Karpas-422 (cell line): ENCODE measurements around the gene R3HDM2. TPM values are rescaled to one million over a fixed set of nuclear protein-coding genes. Genes with fewer than 3 reads are reported as not detected.

Experiments
- DNase-seq: peaks from one replicate; pipeline ENCODE4 v3.0.0-alpha.2; 2015
- H2AFZ ChIP-seq: fragments of 200-600 bp; sonication (generic); 2 replicates; pipeline ENCODE4 v1.6.1; 2014; ENCODE audit warnings: antibody characterized with exemption, low read length, mixed read lengths
- H3K27ac ChIP-seq: fragments of 200-600 bp; sonication (generic); 2 replicates; pipeline ENCODE4 v1.5.1; 2014; ENCODE audit warnings: mild to moderate bottlenecking, low read length, moderate library complexity
- H3K27me3 ChIP-seq: fragments of 200-600 bp; sonication (generic); 2 replicates; pipeline ENCODE4 v1.6.1; 2014; ENCODE audit warnings: low read length, mixed read lengths
- H3K36me3 ChIP-seq: fragments of 200-600 bp; sonication (generic); 2 replicates; pipeline ENCODE4 v1.6.1; 2014; ENCODE audit warnings: low read length, mixed read lengths; ENCODE audit not compliant: insufficient read depth
- H3K4me1 ChIP-seq: fragments of 200-600 bp; sonication (generic); 2 replicates; pipeline ENCODE4 v1.6.1; 2014; ENCODE audit warnings: mild to moderate bottlenecking, low read length, mixed read lengths
- H3K4me2 ChIP-seq: fragments of 200-600 bp; sonication (generic); 2 replicates; pipeline ENCODE4 v1.6.1; 2014; ENCODE audit warnings: low read length, low read depth, mild to moderate bottlenecking; ENCODE audit not compliant: poor library complexity, severe bottlenecking
- H3K4me3 ChIP-seq: fragments of 200-600 bp; sonication (generic); 2 replicates; pipeline ENCODE4 v1.5.1; 2014; ENCODE audit warnings: mild to moderate bottlenecking, antibody characterized with exemption, low read length, mixed read lengths
- H3K79me2 ChIP-seq: fragments of 200-600 bp; sonication (generic); 2 replicates; pipeline ENCODE4 v1.6.1; 2014; ENCODE audit warnings: mild to moderate bottlenecking, low read length, mixed read lengths
- H3K9ac ChIP-seq: fragments of 200-600 bp; sonication (generic); 2 replicates; pipeline ENCODE4 v1.6.0; 2014; ENCODE audit warnings: low read length
- H3K9me2 ChIP-seq: fragments of 200-600 bp; sonication (generic), shearing (Covaris generic); replicated peaks from 2 replicates; pipeline ENCODE4 v1.6.0; 2014; ENCODE audit warnings: mild to moderate bottlenecking, low read length, moderate library complexity; ENCODE audit not compliant: insufficient read depth
- H3K9me3 ChIP-seq: fragments of 300-700, 200-600 bp; sonication (generic); 2 replicates; pipeline ENCODE4 v1.6.1; 2014; ENCODE audit warnings: low read length, mixed read lengths
- H4K20me1 ChIP-seq: fragments of 200-600 bp; sonication (generic); 2 replicates; pipeline ENCODE4 v1.6.1; 2014; ENCODE audit warnings: mild to moderate bottlenecking, antibody characterized with exemption, low read length, low read depth; ENCODE audit not compliant: insufficient read depth
- total RNA-seq: library from RNA; depleted of rRNA; stranded (reverse); fragments of >200 nt; shearing (Covaris generic); gene quantifications from 2 replicates; pipeline ENCODE4 v1.2.3, GENCODE V29; 2014; ENCODE audit warnings: low replicate concordance

Gene R3HDM2
- total RNA-seq, 1 experiment from 2014 or later: 39.0 TPM

DNA sequence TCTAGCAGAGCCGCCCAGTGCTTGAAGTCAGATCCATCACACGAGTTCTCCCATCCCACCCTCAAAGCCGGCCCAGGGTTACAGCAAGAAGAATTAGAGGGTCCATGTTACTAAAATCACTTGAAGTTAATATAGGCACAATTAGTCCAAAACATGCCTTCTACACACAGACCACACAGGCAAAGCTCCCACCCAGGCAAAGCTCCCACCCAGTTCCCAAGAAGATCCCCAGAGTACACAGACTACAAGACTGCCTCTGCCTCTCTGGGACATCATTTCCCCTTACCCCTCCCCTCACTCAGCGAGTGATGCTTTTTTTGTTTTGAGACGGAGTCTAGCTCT, 32.0 kb upstream of the R3HDM2 start:
- no peak for DNase-seq
- H3K27ac ChIP-seq: no peak overlapping the region
- H3K4me2 ChIP-seq: no peak overlapping the region
- H3K9me2 ChIP-seq: no peaks in the 10 kb centered on the region
- no peaks in the 10 kb centered on the region for H3K9me3 ChIP-seq
- H3K27me3 ChIP-seq: no peaks in the 10 kb centered on the region
- peaks cover 38% of the 10 kb centered on the region for H3K4me1 ChIP-seq
- no peak overlapping the region for H2AFZ ChIP-seq
- no peaks in the 10 kb centered on the region for H4K20me1 ChIP-seq
- H3K9ac ChIP-seq: no peak overlapping the region
- no peaks in the 10 kb centered on the region for H3K36me3 ChIP-seq
- no peak overlapping the region for H3K4me3 ChIP-seq
- H3K79me2 ChIP-seq: no peaks in the 10 kb centered on the region

DNA sequence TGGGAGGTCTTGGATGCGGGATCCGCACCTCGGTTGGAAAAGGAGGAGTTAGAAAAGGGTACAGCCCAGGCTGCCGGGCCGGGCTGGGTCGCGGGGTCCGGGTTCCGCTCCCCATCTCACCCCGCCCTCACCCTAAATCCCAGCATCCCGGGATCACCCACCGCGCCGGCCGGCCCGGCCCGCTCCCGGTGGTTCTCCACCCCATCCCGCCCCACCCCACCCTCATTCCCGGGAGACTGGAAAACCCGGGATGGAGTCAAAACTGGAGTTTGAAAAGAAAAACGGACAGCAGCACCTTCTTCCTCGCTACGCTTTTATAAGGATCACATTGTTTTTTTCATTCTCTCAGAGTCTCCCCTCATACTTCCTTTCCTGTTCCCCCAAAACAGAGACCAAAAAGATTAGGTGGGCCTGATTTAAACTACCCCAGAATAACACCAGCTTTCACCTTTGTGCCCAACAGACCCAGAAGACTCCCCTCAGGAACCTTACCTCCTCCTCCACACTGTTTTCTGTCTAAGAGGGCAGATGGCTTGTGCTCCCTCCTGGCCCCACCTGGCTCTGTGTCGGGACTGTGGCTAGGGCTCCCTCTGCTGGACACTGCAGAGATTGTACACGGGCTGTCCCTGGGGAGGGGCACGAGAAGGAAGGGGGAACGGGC, 31.5 kb upstream of the R3HDM2 start:
- peak; percentile 97 for DNase-seq
- Histone ChIP-seq H3K4me3 (peak overlapping the region; percentile 74), H2AFZ (peak overlapping the region; percentile 85; the same call in 1 of the 2 replicates), H3K9ac (peak overlapping the region; percentile 83), H3K4me1 (peaks cover 39% of the 10 kb centered on the region), H3K27ac (no peak overlapping the region), H3K9me2 (no peaks in the 10 kb centered on the region), H4K20me1 (no peaks in the 10 kb centered on the region), H3K4me2 (peak overlapping the region; percentile 98), H3K9me3 (no peaks in the 10 kb centered on the region), H3K36me3 (no peaks in the 10 kb centered on the region), H3K79me2 (no peaks in the 10 kb centered on the region), H3K27me3 (no peaks in the 10 kb centered on the region)

GRCh38 chr12:57461917-57462250, 31.0 kb upstream of the R3HDM2 start:
- peak overlapping the region; percentile 83 for H3K9ac ChIP-seq
- no peaks in the 10 kb centered on the region for H3K36me3 ChIP-seq
- H3K9me3 ChIP-seq: no peaks in the 10 kb centered on the region
- no peaks in the 10 kb centered on the region for H3K9me2 ChIP-seq
- peak; percentile 64 for DNase-seq
- H3K4me3 ChIP-seq: peak overlapping the region; percentile 74
- peaks cover 35% of the 10 kb centered on the region for H3K4me1 ChIP-seq
- peak overlapping the region; percentile 85; the same call in 1 of the 2 replicates for H2AFZ ChIP-seq
- H3K27me3 ChIP-seq: no peaks in the 10 kb centered on the region
- H4K20me1 ChIP-seq: no peaks in the 10 kb centered on the region
- H3K4me2 ChIP-seq: peak overlapping the region; percentile 98
- H3K79me2 ChIP-seq: no peaks in the 10 kb centered on the region
- H3K27ac ChIP-seq: no peak overlapping the region

GRCh38 chr12:57461276-57461916, 30.6 kb upstream of the R3HDM2 start:
- Histone ChIP-seq H3K9me3 (no peaks in the 10 kb centered on the region), H2AFZ (peak overlapping the region; percentile 85; the same call in 1 of the 2 replicates), H3K9me2 (no peaks in the 10 kb centered on the region), H3K4me3 (peak overlapping the region; percentile 74), H3K4me1 (peaks cover 36% of the 10 kb centered on the region), H3K79me2 (no peaks in the 10 kb centered on the region), H3K4me2 (peak overlapping the region; percentile 98), H3K36me3 (no peaks in the 10 kb centered on the region), H3K27ac (no peak overlapping the region), H4K20me1 (no peaks in the 10 kb centered on the region), H3K27me3 (no peaks in the 10 kb centered on the region), H3K9ac (peak overlapping the region; percentile 83)
- DNase-seq: peak; percentile 66

DNA sequence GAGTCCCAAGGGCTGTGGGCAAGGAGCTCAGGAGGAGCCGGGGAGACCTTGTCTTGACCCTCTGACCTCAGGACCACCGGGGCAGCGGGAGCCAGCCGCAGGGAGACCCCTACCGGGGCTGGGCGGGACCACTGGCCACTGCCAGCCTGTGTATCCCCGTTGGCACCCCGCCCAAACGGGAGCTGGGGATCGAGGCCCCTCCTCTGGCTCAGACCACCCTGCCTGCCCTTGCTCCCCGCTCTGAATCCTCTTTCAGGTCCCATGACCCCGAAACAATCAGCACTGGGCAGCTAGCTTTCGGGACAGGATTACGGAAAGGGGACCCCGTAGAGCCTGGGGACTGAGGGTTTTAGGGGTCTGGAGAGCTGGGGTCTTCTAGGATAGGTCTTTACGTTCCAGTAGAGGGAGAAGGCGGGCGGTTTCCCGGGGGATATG, 30.0 kb upstream of the R3HDM2 start:
- Histone ChIP-seq H3K36me3 (no peaks in the 10 kb centered on the region), H3K27ac (no peak overlapping the region), H3K4me3 (peak overlapping the region; percentile 74), H3K9ac (peak overlapping the region; percentile 83), H3K9me3 (no peaks in the 10 kb centered on the region), H3K4me1 (peaks cover 41% of the 10 kb centered on the region), H4K20me1 (no peaks in the 10 kb centered on the region), H3K9me2 (no peaks in the 10 kb centered on the region), H3K27me3 (no peaks in the 10 kb centered on the region), H2AFZ (no peak overlapping the region), H3K79me2 (no peaks in the 10 kb centered on the region), H3K4me2 (peak overlapping the region; percentile 98)
- DNase-seq: no peak

GRCh38 chr12:57460468-57460784, 29.6 kb upstream of the R3HDM2 start:
- DNase-seq: peak; percentile 71
- Histone ChIP-seq H3K27ac (no peak overlapping the region), H3K9me2 (no peaks in the 10 kb centered on the region), H3K4me1 (peaks cover 45% of the 10 kb centered on the region), H3K4me3 (peak overlapping the region; percentile 74), H4K20me1 (no peaks in the 10 kb centered on the region), H3K9ac (peak overlapping the region; percentile 83), H3K9me3 (no peaks in the 10 kb centered on the region), H3K4me2 (peak overlapping the region; percentile 98), H3K27me3 (no peaks in the 10 kb centered on the region), H3K36me3 (no peaks in the 10 kb centered on the region), H3K79me2 (no peaks in the 10 kb centered on the region), H2AFZ (no peak overlapping the region)

DNA sequence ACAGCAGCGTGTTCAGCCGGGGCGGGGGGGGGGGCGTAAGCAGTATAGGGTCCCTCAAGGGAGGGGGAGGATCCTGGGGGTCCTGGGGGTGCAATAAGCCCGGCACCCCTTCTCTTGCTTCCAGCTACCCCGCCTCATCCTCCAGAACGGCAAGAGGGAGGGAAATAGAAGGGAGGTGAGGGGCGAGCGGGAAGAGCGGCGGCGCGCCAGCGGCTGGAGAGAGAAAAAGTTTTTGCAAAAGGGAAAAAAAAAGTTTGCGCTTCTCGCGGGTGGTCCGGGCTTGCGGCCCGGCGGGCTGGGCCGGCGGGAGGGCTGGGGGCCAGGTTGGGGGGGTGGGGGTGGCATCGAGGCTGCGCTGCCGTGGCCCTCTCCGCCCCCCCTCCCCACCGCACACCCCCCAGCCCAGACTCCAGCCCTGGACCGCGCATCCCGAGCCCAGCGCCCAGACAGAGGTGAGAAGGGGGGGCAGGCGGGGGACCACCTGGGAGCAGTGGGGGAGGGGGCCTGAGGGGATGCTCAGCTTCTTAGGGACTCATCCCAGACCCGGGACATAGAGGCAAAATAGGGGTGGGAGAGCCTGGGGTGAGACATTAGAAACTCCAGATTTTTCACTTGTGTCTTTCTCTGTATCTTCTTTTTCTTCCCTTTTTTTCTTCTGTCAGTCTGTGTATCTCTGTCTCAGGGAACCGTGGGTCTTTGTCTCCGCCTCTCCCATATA, 29.1 kb upstream of the R3HDM2 start, which contains the start of gene GLI1:
GLI1 (plus strand) TSS at position 36 of the 718 bp plus-strand sequence. CDS start 3,907 bp downstream, outside the sequence.
- Histone ChIP-seq H3K27me3 (no peaks in the 10 kb centered on the region), H3K36me3 (no peaks in the 10 kb centered on the region), H3K9me3 (no peaks in the 10 kb centered on the region), H2AFZ (peak within 1 kb of the TSS; percentile 84), H3K27ac (peak within 1 kb of the TSS; percentile 90), H3K79me2 (no peaks in the 10 kb centered on the region), H3K9me2 (no peaks in the 10 kb centered on the region), H3K4me1 (peaks cover 50% of the 10 kb centered on the region), H3K4me2 (peak within 1 kb of the TSS; percentile 98), H4K20me1 (no peaks in the 10 kb centered on the region), H3K9ac (peak within 1 kb of the TSS; percentile 83), H3K4me3 (peak within 1 kb of the TSS; percentile 74)
- no peak for DNase-seq

DNA sequence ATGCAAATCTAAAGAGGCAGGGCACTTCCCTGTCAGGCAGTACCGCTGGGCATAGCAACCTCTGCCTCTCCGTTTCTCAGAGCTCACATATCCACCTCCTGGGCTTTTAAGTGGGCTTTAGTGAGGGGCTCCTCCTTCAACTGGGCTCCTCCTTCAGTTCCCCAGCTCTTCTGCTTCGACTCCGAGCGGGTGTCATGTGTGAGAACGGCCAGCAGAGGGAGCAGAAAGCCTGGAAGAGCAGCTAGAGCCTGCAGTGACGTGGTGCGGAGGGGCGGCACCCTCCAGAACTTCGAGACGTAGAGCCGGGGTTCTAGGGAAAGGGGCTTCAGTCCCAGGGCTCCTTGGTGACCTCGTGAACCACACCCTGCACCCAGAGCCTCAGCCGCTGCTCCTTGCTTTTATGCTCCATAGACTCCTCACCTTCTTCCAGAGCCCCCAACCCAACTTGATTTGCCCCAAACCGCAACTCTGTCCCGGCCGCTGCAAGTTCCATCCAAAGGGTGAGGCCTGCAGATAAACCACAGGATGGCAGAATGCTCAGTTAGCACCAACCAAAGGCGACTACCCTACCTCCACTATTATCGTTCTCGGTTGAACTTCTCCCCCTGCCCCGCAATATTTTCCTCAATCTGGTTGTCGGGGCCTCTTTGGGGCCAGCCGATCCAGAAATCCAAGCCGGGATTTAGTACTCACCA, 28.4 kb upstream of the R3HDM2 start:
- DNase-seq: peak; percentile 98
- peaks cover 57% of the 10 kb centered on the region for H3K4me1 ChIP-seq
- H3K79me2 ChIP-seq: no peaks in the 10 kb centered on the region
- H3K27ac ChIP-seq: peak overlapping the region; percentile 90
- no peaks in the 10 kb centered on the region for H3K9me3 ChIP-seq
- no peaks in the 10 kb centered on the region for H3K27me3 ChIP-seq
- H3K4me2 ChIP-seq: peak overlapping the region; percentile 98
- peak overlapping the region; percentile 74 for H3K4me3 ChIP-seq
- H3K9me2 ChIP-seq: no peaks in the 10 kb centered on the region
- peak overlapping the region; percentile 83 for H3K9ac ChIP-seq
- no peaks in the 10 kb centered on the region for H3K36me3 ChIP-seq
- H2AFZ ChIP-seq: peak overlapping the region; percentile 84
- no peaks in the 10 kb centered on the region for H4K20me1 ChIP-seq
